H1 (cell line): ENCODE results near the gene GOLGA3. TPM values are rescaled to one million over a fixed set of nuclear protein-coding genes. Genes with fewer than 3 reads are reported as not detected.

Experiments
- CTCF ChIA-PET: fragments of 300-600 bp; sonication (Branson Sonifier 250); formaldehyde crosslinking; loops from one replicate; lab custom pipeline; 2021; ENCODE audit not compliant: partially characterized antibody; lab: Charles Lee
- POLR2A ChIA-PET: fragments of 300-600 bp; sonication (Branson Sonifier 250); formaldehyde crosslinking; loops from one replicate; lab custom pipeline; 2021; ENCODE audit warnings: inconsistent platforms; ENCODE audit not compliant: partially characterized antibody; lab: Charles Lee
- DNase-seq, 2 experiments: peaks; one replicate each; pipeline versions ENCODE4 v3.0.0 to v3.0.0-alpha.2; 2010 to 2022; ENCODE audit warnings: low spot score in 2 of 2, low read depth in 1 of 2, mixed read lengths in 1 of 2
- FAIRE-seq: peaks from 2 replicates; lab custom pipeline; 2011; peaks lifted over from hg19 to GRCh38; lab: Jason Lieb, UNC
- H2AFZ ChIP-seq: 2 replicates; pipeline ENCODE4 v1.8.1; 2012; ENCODE audit warnings: low read length, inconsistent platforms
- H2AK5ac ChIP-seq: 2 replicates; pipeline ENCODE4 v1.6.1; 2013; ENCODE audit warnings: low read depth, low read length
- H2BK120ac ChIP-seq: replicated peaks from 2 replicates; pipeline ENCODE3; 2013; ENCODE audit warnings: low read depth, low read length, inconsistent platforms
- H2BK12ac ChIP-seq: 2 replicates; pipeline ENCODE4 v1.6.1; 2013; ENCODE audit warnings: low read depth, low read length
- H2BK15ac ChIP-seq: 2 replicates; pipeline ENCODE4 v1.6.1; 2013; ENCODE audit warnings: low read length
- H2BK20ac ChIP-seq: 2 replicates; pipeline ENCODE4 v1.6.1; 2013; ENCODE audit warnings: low read length
- H2BK5ac ChIP-seq: 2 replicates; pipeline ENCODE4 v1.6.1; 2013; ENCODE audit warnings: low read depth, low read length
- H3K14ac ChIP-seq: 2 replicates; pipeline ENCODE4 v1.6.1; 2013; ENCODE audit warnings: inconsistent platforms; ENCODE audit not compliant: insufficient read length
- H3K18ac ChIP-seq: 2 replicates; pipeline ENCODE4 v1.6.1; 2013; ENCODE audit warnings: low read length; ENCODE audit errors: extremely low read depth
- H3K23ac ChIP-seq: 2 replicates; pipeline ENCODE4 v1.6.1; 2013; ENCODE audit warnings: inconsistent platforms; ENCODE audit not compliant: insufficient read length
- H3K23me2 ChIP-seq: 2 replicates; pipeline ENCODE4 v1.6.1; 2013; ENCODE audit warnings: low read depth, low read length
- H3K27ac ChIP-seq: 2 replicates; pipeline ENCODE4 v1.6.1; 2011; ENCODE audit warnings: low read depth, low read length, inconsistent platforms
- H3K27me3 ChIP-seq, 4 experiments: replicated peaks in 1 of 4; 1 replicate in 1 of 4; 2 replicates in 3 of 4; pipeline versions ENCODE4 v1.6.1 to v1.8.1; 2011 to 2013; ENCODE audit warnings: low read length in 3 of 4, mild to moderate bottlenecking in 3 of 4, inconsistent platforms in 2 of 4, mixed read lengths in 2 of 4, moderate library complexity in 1 of 4; ENCODE audit not compliant: control insufficient read depth in 3 of 4, insufficient read depth in 3 of 4; ENCODE audit errors: extremely low read depth in 1 of 4
- H3K36me3 ChIP-seq, 4 experiments: 2 replicates each; pipeline versions ENCODE4 v1.6.1 to v1.8.1; 2011 to 2013; ENCODE audit warnings: mild to moderate bottlenecking in 4 of 4, low read length in 3 of 4, moderate library complexity in 2 of 4, control low read depth in 1 of 4, inconsistent platforms in 1 of 4; ENCODE audit not compliant: insufficient read depth in 4 of 4, control insufficient read depth in 2 of 4
- H3K4ac ChIP-seq: replicated peaks from 2 replicates; pipeline ENCODE3; 2013; ENCODE audit warnings: low read length, low read depth, mixed read lengths, inconsistent platforms; ENCODE audit not compliant: insufficient read length
- H3K4me1 ChIP-seq, 4 experiments: replicated peaks in 1 of 4; 1 replicate in 1 of 4; 2 replicates in 3 of 4; pipeline versions ENCODE4 v1.6.1 to v1.8.1; 2011 to 2013; ENCODE audit warnings: low read length in 3 of 4, inconsistent platforms in 2 of 4, mixed read lengths in 1 of 4; ENCODE audit not compliant: insufficient read depth in 4 of 4, control insufficient read depth in 3 of 4
- H3K4me2 ChIP-seq, 2 experiments: 2 replicates each; pipeline versions ENCODE4 v1.6.1 to v1.8.1; 2011 to 2013; ENCODE audit warnings: low read depth in 2 of 2, low read length in 2 of 2, control low read depth in 1 of 2, inconsistent platforms in 1 of 2, mild to moderate bottlenecking in 1 of 2; ENCODE audit not compliant: insufficient read depth in 1 of 2
- H3K4me3 ChIP-seq, 4 experiments: fragments of 200-600, 300-600 bp in 1 of 4; sonication (generic), shearing (Covaris generic), sonication (Bioruptor Twin) in 1 of 4; 2 replicates each; pipeline versions ENCODE4 v1.5.1 to v1.8.1; 2011 to 2016; ENCODE audit warnings: low read length in 4 of 4, low read depth in 3 of 4, control low read depth in 2 of 4, inconsistent platforms in 2 of 4, mild to moderate bottlenecking in 2 of 4, mixed read lengths in 1 of 4, moderate library complexity in 1 of 4; ENCODE audit not compliant: insufficient read depth in 2 of 4; ENCODE audit errors: extremely low read depth in 1 of 4
- H3K56ac ChIP-seq: replicated peaks from 2 replicates; pipeline ENCODE3; 2013; ENCODE audit warnings: low read depth, mild to moderate bottlenecking, mixed read lengths, low read length, inconsistent platforms; ENCODE audit not compliant: insufficient read length
- H3K79me1 ChIP-seq: 2 replicates; pipeline ENCODE4 v1.6.1; 2013; ENCODE audit warnings: low read depth, low read length, control low read depth
- H3K79me2 ChIP-seq, 2 experiments: 2 replicates each; pipeline versions ENCODE4 v1.6.1 to v1.8.1; 2012 to 2013; ENCODE audit warnings: low read length in 2 of 2, mild to moderate bottlenecking in 2 of 2, inconsistent platforms in 1 of 2; ENCODE audit not compliant: insufficient read depth in 2 of 2, control insufficient read depth in 1 of 2
- H3K9ac ChIP-seq, 4 experiments: replicated peaks in 1 of 4; 1 replicate in 1 of 4; 2 replicates in 3 of 4; pipeline versions ENCODE4 v1.6.1 to v1.8.1; 2011 to 2013; ENCODE audit warnings: low read depth in 3 of 4, low read length in 3 of 4, control low read depth in 2 of 4, mild to moderate bottlenecking in 2 of 4, moderate library complexity in 2 of 4, inconsistent platforms in 1 of 4; ENCODE audit errors: extremely low read depth in 1 of 4
- H3K9me3 ChIP-seq, 2 experiments: 2 replicates each; pipeline versions ENCODE4 v1.6.1 to v1.8.1; 2012 to 2013; ENCODE audit warnings: mild to moderate bottlenecking in 2 of 2, moderate library complexity in 2 of 2, control low read depth in 1 of 2, inconsistent platforms in 1 of 2, low read depth in 1 of 2, low read length in 1 of 2, mixed read lengths in 1 of 2; ENCODE audit not compliant: insufficient read depth in 2 of 2
- H4K20me1 ChIP-seq, 2 experiments: replicated peaks in 1 of 2; 2 replicates each; pipeline versions ENCODE3 to v1.8.1; 2011 to 2013; ENCODE audit warnings: inconsistent platforms in 2 of 2, low read length in 2 of 2, mild to moderate bottlenecking in 1 of 2; ENCODE audit not compliant: insufficient read depth in 2 of 2, control insufficient read depth in 1 of 2
- H4K5ac ChIP-seq: 2 replicates; pipeline ENCODE4 v1.6.1; 2013; ENCODE audit warnings: low read length, low read depth, mixed read lengths, inconsistent platforms; ENCODE audit not compliant: insufficient read length
- H4K8ac ChIP-seq: 2 replicates; pipeline ENCODE4 v1.8.0; 2013; ENCODE audit warnings: mild to moderate bottlenecking, moderate library complexity, low read length, inconsistent platforms; ENCODE audit not compliant: insufficient read depth; ENCODE audit errors: extremely low read depth
- H4K91ac ChIP-seq: replicated peaks from 2 replicates; pipeline ENCODE3; 2013; ENCODE audit warnings: low read length, mixed read lengths, inconsistent platforms; ENCODE audit not compliant: insufficient read length
- CBX8 ChIP-seq: fragments of 300-800, 300-1000 bp; sonication (generic); IDR thresholded peaks from 2 replicates; pipeline ENCODE4 v1.7.1; 2016; ENCODE audit warnings: low read depth, low read length, borderline replicate concordance
- CEBPB ChIP-seq: IDR thresholded peaks from 2 replicates; pipeline ENCODE4 v1.6.1; 2012; ENCODE audit warnings: low read depth, low read length
- FOSL1 ChIP-seq: IDR thresholded peaks from 2 replicates; pipeline ENCODE4 v1.6.1; 2011; ENCODE audit warnings: mild to moderate bottlenecking, low read depth, low read length, moderate library complexity; ENCODE audit not compliant: insufficient read depth
- HDAC2 ChIP-seq, 2 experiments: fragments of 300-600 bp in 1 of 2; sonication (generic) in 1 of 2; IDR thresholded peaks; 2 replicates each; pipeline ENCODE4 v1.6.1; 2011 to 2012; ENCODE audit warnings: low read depth in 2 of 2, low read length in 2 of 2, mild to moderate bottlenecking in 2 of 2, moderate library complexity in 2 of 2, borderline replicate concordance in 1 of 2, inconsistent platforms in 1 of 2
- KDM1A ChIP-seq: fragments of 200-600, 300-600 bp; sonication (generic); IDR thresholded peaks from 2 replicates; pipeline ENCODE4 v1.7.1; 2016; ENCODE audit warnings: mild to moderate bottlenecking, low read length, borderline replicate concordance
- MAX ChIP-seq: IDR thresholded peaks from 2 replicates; pipeline ENCODE4 v1.6.1; 2012; ENCODE audit warnings: inconsistent platforms
- NRF1 ChIP-seq: IDR thresholded peaks from 2 replicates; pipeline ENCODE4 v1.6.1; 2011; ENCODE audit warnings: mild to moderate bottlenecking, low read depth, low read length, improper control_type of control experiment
- SP1 ChIP-seq: IDR thresholded peaks from 2 replicates; pipeline ENCODE4 v1.6.1; 2011; ENCODE audit warnings: low read depth, low read length
- SUZ12 ChIP-seq: fragments of 200-600 bp; sonication (generic); IDR thresholded peaks from 2 replicates; pipeline ENCODE4 v1.6.1; 2012; ENCODE audit warnings: mild to moderate bottlenecking, inconsistent platforms, low read length, moderate library complexity, mixed read lengths
- TAF7 ChIP-seq: optimal IDR thresholded peaks from 2 replicates; pipeline ENCODE3; 2011; ENCODE audit warnings: low read depth, mild to moderate bottlenecking, inconsistent platforms, low read length, moderate library complexity, borderline replicate concordance
- WGBS, 2 experiments: shearing (Covaris generic) in 1 of 2; methylation state at CpG; one replicate each; pipeline versions ENCODE4 v1.1.6 to v1.1.7; 2013 to 2015; ENCODE audit warnings: low lambda C conversion rate in 2 of 2, mixed read lengths in 2 of 2, inconsistent platforms in 1 of 2, low coverage in 1 of 2, missing lambda C conversion rate in 1 of 2; ENCODE audit not compliant: insufficient replicate concordance in 2 of 2, insufficient coverage in 1 of 2, insufficient read length in 1 of 2; ENCODE audit errors: extremely low coverage in 1 of 2, missing lambda C conversion rate in 1 of 2; 5-methylcytosine and 5-hydroxymethylcytosine counted together
- polyA plus RNA-seq, 7 experiments: library from polyadenylated mRNA; depleted of rRNA in 3 of 7; stranded (reverse) in 5 of 7; unstranded in 2 of 7; fragments of >200 nt in 5 of 7; fragments of 200-250 nt in 2 of 7; gene quantifications; 1 replicate in 5 of 7; 2 replicates in 1 of 7; 4 replicates in 1 of 7; pipeline versions ENCODE4 v1.2.1 to v1.2.3, GENCODE V29; 2011 to 2013; ENCODE audit warnings: missing spikeins in 2 of 7, mixed read lengths in 2 of 7
- total RNA-seq: library from RNA; stranded (reverse); fragmentation: NEBNext Ultra II Directional; extraction: Animal tissue kit (Norgen Biotek cat#: 25700); gene quantifications from 2 replicates; pipeline ENCODE4 v1.2.1, GENCODE V29; 2021

The GOLGA3 gene
- total and polyA plus RNA-seq, 2 of the 8 experiments (the other 6 are each of a cell fraction or from before 2014, with no cell fraction given) = 6.4 to 33.1 TPM

- no peak overlapping the region for H2BK12ac ChIP-seq
- H3K4me2 ChIP-seq = no peak overlapping the region
- no peak overlapping the region for H3K23ac ChIP-seq
- no peak overlapping the region for H3K18ac ChIP-seq
- no peak overlapping the region for H3K56ac ChIP-seq
- FAIRE-seq = no peak
- H2BK5ac ChIP-seq = no peak overlapping the region
- peaks cover 3% of the 10 kb centered on the region for H3K79me1 ChIP-seq
- peaks cover 0 to 8% of the 10 kb centered on the region in 2 experiments for H4K20me1 ChIP-seq
- ChIA-PET CTCF (no interaction called here), POLR2A (interaction anchor here (0.6 to 1.4 kb wide), 3 partner anchors 12 to 70 kb away, joined by 3 read pairs; no protein-coding TSS in a partner anchor)
- H3K36me3 ChIP-seq = peaks cover 21 to 53% (median 40%) of the 10 kb centered on the region in 4 experiments
- H2BK20ac ChIP-seq = no peak overlapping the region
- peaks cover 3% of the 10 kb centered on the region; the same call in 1 of the 2 replicates for H3K23me2 ChIP-seq
- H3K4ac ChIP-seq = no peak overlapping the region
- no peaks in the 10 kb centered on the region for H3K79me2 ChIP-seq
- no peak overlapping the region for H4K8ac ChIP-seq
- 90% methylated on average over 12 of the region's 12 CpGs; no CpG with 5 or more reads in 1 of the 2 experiments for WGBS, 2 experiments
- no peak overlapping the region for H4K91ac ChIP-seq
- no peak overlapping the region for H3K27ac ChIP-seq
- no peak overlapping the region for H2BK120ac ChIP-seq
- H3K9ac ChIP-seq = no peak overlapping the region
- DNase-seq = no peak
- no peak overlapping the region for H3K4me3 ChIP-seq
- H3K4me1 ChIP-seq = no peaks in the 10 kb centered on the region
- H2AFZ ChIP-seq = no peak overlapping the region
- no peaks in the 10 kb centered on the region for H3K27me3 ChIP-seq
- H4K5ac ChIP-seq = no peak overlapping the region
- H2BK15ac ChIP-seq = no peak overlapping the region
- no peak overlapping the region for H3K14ac ChIP-seq
- TF ChIP-seq CBX8 (no peak), TAF7 (no peak), SP1 (no peak), MAX (no peak), CEBPB (no peak), HDAC2 (IDR thresholded peaks at IDR 0.05; ENCODE audit: borderline replicate concordance in 1 of 2, low read depth in 2 of 2, low read length in 2 of 2) (no peak), FOSL1 (no peak), KDM1A (no peak), SUZ12 (no peak), NRF1 (no peak)
- no peak overlapping the region for H2AK5ac ChIP-seq
- H3K9me3 ChIP-seq = no peaks in the 10 kb centered on the region
These were observed 46.7 kb downstream of the GOLGA3 start for GRCh38 chr12:132781938-132782337.
